GM08714 (cell line): Measurements from ENCODE around the gene TTC21A.

Experiments
- H3K4me3 ChIP-seq: fragments of 200-500 bp; sonication (Bioruptor generic); 2 replicates; pipeline ENCODE4 v1.5.1; 2014; ENCODE audit warnings: mild to moderate bottlenecking, low read length, inconsistent platforms
- ZNF274 ChIP-seq: IDR thresholded peaks from 2 replicates; pipeline ENCODE4 v1.6.1; 2012; ENCODE audit warnings: mild to moderate bottlenecking, low read depth, low read length

Gene TTC21A

GRCh38 chr3:39143051-39143885, 35.8 kb downstream of the TTC21A start:
- TF ChIP-seq ZNF274, result no peak
- no peak overlapping the region for H3K4me3 ChIP-seq

- H3K4me3 ChIP-seq, result no peak overlapping the region
- no peak for TF ChIP-seq ZNF274
Measured at GRCh38 chr3:39144095-39144747, 36.7 kb downstream of the TTC21A start.

- TF ChIP-seq ZNF274, result no peak
- H3K4me3 ChIP-seq, result no peak overlapping the region
Measured at GRCh38 chr3:39144748-39145380, 37.4 kb downstream of the TTC21A start.

GRCh38 chr3:39146083-39146501, 38.6 kb downstream of the TTC21A start:
- TF ChIP-seq ZNF274, result no peak
- H3K4me3 ChIP-seq, result peak overlapping the region; percentile 52; the same call in 1 of the 2 replicates

- TF ChIP-seq ZNF274, result no peak
- peak overlapping the region; percentile 52; the same call in 1 of the 2 replicates for H3K4me3 ChIP-seq
Measured at GRCh38 chr3:39146611-39147591, 39.4 kb downstream of the TTC21A start.

GRCh38 chr3:39147711-39148434, 40.4 kb downstream of the TTC21A start:
- no peak for TF ChIP-seq ZNF274
- H3K4me3 ChIP-seq, result peak overlapping the region; percentile 52; the same call in 1 of the 2 replicates

GRCh38 chr3:39148435-39149058, 41.1 kb downstream of the TTC21A start:
- H3K4me3 ChIP-seq, result peak overlapping the region; percentile 52; the same call in 1 of the 2 replicates
- TF ChIP-seq ZNF274, result no peak

- no peak for TF ChIP-seq ZNF274
- no peak overlapping the region; the same call in 1 of the 2 replicates for H3K4me3 ChIP-seq
Measured at GRCh38 chr3:39149059-39149455, 41.6 kb downstream of the TTC21A start.

- H3K4me3 ChIP-seq, result no peak overlapping the region; the same call in 1 of the 2 replicates
- TF ChIP-seq ZNF274, result no peak
Measured at GRCh38 chr3:39149498-39150147, 42.1 kb downstream of the TTC21A start.

GRCh38 chr3:39150148-39150802, 42.8 kb downstream of the TTC21A start:
- TF ChIP-seq ZNF274, result no peak
- peak overlapping the region; percentile 63; the same call in 1 of the 2 replicates for H3K4me3 ChIP-seq
